GM10847 (cell line): Measurements from ENCODE around the gene CHAF1A.

ENCODE experiments used
- POLR2A ChIP-seq: IDR thresholded peaks from 2 replicates; pipeline ENCODE4 v1.6.1; 2011; ENCODE audit not compliant: insufficient read length; ENCODE audit errors: extremely low read depth

The CHAF1A gene

DNA sequence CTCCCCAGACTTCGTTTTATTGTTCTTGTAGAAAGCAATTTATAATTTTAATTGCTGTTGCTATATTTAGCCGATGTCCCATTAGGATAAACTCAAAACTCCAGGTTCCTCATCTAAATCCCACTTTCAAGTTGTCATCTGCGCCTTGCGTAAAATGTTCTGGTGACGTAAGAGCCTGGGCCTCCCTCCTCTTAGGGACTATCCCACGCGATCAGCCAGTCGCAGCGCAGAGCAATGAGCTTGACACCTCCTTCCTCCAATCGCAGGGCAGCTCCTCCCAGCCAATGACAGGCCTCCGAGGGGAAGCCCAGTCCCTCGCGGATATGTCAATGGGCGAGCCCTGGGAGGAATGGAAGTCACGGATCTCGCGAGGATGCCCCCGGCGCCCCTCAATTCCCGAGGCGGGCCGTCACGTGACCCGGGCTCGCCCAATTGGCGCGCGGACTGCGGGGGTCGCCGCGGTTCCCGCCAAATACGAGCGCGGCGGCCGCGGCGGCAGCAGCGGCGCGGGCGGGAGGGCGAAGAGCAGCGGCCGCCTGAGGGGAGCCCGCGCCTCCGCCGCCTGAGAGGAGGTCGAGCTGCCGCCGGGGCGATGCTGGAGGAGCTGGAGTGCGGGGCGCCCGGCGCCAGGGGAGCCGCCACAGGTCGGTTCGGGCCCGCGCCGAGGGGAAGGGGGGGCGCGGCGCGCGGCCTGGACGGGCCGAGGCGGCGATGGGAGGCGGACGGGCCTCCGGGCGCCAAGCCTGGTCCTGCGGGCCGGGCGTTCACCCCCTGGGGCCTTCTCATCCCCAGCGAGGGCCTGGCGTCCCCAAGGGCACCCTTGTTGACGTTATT lies at the start of gene CHAF1A:
TSS of gene CHAF1A (plus strand) at position 470 of the 834 bp plus-strand sequence. CDS start at position 593, 123 bp downstream.
- TF ChIP-seq POLR2A: peak; percentile 58

DNA sequence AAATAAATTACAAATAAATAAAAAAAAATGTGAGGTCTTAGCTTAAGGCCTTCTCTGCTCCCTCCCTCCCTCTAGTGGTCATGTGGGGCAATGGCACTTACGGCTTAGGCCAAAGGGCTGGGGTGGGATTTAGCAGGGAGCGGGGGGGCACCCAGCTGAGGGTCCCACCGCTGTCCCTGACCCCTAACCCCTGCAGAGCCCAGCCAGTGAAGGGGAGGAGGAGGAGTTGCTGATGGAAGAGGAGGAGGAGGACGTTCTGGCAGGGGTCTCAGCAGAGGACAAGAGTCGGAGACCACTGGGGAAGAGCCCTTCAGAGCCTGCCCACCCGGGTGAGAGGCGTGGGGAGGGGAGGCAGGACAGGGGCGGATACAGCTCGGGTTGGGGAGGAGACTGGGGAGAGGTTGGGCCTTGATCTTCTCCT lies 49.7 kb upstream of the CHAF1A start:
- TF ChIP-seq POLR2A: no peak

DNA sequence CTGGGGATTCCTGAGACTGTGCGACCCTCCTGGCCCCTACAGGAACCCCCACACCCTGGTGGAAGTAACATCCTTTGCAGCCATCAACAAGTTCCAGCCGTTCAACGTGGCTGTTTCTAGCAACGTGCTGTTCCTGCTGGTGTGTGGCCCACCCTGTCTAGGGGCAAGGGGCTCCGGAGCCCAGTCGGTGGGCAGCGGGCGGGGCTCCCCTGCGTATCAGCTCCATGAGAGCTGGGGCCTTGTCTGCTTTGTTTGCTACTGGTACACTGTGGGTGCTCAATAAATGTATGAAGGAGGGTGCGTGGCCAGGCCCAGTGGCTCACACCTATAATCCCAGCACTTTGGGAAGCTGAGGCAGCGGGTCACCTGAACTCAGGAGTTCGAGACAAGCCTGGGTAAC lies 48.2 kb upstream of the CHAF1A start:
- TF ChIP-seq POLR2A: no peak

- TF ChIP-seq POLR2A: no peak
These were observed 47.5 kb upstream of the CHAF1A start for GRCh38 chr19:4354897-4355296.

DNA sequence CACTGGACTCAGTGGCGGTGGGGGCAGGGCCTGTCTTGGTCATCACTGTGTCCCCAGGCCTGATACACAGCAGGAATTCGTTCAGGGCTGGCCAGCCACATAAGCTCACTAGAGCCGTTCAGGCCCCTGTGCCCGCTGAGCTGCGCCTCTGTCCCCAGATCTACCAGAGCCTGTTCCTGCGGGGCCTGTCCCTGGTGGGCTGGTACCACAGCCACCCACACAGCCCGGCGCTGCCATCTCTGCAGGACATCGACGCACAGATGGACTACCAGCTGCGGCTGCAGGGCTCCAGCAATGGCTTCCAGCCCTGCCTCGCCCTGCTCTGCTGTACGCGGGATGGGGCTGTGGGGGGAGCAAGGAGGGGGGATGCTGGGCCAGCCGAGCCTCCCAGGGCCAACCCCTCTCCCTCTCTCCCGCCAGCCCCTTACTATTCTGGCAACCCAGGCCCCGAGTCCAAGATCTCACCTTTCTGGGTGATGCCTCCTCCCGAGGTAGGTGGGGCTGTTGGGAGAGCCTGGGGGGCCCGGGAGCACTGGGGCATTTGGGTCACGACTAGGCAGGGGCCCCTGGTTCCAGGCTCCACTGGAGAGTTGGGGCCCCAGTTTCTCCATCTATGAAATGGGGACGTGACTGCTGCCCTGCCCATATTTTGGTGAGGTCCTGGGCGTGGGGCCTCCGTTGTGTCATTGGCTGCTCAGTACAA lies 45.2 kb upstream of the CHAF1A start:
- no peak for TF ChIP-seq POLR2A

DNA sequence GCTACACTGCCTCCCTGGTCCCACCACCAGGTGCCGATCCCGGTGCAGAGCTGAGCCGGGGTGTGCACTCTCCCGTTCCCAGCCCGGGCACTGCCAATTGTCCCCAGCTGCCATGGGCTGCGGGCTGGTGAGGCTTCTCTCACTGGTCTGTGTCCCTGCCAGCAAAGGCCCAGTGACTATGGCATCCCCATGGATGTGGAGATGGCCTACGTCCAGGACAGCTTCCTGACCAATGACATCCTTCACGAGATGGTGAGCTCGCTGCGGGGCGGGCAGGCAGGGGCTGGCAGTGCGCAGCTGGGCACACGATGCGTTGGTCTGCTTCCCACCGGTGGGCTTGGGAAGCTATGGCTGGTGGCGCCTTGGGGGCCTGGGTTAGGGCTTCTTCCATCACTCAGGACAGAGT lies 44.5 kb upstream of the CHAF1A start:
- no peak for TF ChIP-seq POLR2A

DNA sequence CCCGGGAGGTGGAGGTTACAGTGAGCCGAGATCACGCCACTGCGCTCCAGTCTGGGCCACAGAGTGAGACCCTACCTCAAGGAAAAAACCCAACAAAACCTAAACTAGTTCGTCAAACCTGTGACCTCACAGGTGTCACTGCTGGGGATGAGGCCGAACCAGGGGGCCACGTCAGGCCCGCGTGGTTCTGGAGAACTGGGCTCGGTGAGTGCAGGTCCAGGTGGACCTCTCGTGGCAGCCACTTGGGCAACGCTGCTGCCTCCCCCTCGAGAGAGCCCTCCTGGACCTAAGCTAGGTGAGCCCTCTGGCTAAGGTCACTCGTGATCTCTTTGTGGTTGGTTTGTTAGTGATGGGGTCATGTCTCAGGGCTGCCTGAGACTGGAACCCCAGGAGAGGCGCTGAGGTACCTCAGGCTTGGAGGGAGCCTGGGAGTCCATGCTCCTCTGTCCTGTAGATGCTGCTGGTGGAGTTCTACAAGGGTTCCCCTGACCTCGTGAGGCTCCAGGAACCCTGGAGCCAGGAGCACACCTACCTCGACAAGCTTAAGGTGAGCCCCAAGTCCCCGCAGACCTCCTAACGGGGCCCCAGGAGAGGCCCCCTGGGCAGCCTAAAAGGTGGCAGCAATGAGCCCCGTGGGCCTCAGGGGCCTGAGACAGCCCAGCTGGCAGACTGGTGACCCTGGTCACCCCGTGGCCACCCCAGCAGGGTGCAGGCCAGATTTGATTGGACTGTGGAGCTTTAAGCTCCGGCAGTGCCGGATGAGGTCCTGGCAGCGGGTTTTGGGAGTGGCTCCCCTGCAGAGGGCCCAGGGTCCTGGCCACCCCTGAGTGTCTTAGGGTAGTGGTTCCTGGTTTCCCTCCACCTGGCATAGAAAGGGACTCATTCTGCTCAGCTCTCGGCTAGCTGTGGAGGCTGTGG lies 43.5 kb upstream of the CHAF1A start:
- TF ChIP-seq POLR2A: no peak

- TF ChIP-seq POLR2A: peak; percentile 20
These were observed 42.8 kb upstream of the CHAF1A start for GRCh38 chr19:4359627-4360000.

DNA sequence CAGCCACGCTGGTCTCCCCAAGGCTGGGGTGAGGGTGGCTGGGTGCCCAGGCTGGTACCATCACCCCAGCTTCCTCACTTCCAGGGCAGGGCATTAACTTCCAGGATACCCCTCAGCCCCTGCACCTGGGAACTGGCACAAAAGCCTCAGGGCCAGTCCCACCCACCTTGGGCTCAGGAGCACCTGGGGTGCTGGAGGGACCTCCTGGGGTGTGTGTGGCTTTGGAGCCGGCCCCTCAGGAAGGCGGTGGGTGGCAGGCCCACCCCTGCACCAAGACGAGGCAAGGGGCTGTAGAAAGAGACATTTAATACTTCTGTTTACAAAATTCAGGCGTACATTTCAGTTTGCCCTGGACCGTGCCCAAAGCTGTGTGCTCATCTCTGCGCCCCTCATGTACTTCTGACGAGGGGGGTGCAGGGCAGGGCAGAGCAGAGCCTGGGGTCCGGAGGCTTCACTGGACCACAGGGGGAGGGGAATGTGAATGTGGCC lies 42.3 kb upstream of the CHAF1A start:
- no peak for TF ChIP-seq POLR2A

- no peak for TF ChIP-seq POLR2A
These were observed 41.7 kb upstream of the CHAF1A start for GRCh38 chr19:4360641-4361151.

DNA sequence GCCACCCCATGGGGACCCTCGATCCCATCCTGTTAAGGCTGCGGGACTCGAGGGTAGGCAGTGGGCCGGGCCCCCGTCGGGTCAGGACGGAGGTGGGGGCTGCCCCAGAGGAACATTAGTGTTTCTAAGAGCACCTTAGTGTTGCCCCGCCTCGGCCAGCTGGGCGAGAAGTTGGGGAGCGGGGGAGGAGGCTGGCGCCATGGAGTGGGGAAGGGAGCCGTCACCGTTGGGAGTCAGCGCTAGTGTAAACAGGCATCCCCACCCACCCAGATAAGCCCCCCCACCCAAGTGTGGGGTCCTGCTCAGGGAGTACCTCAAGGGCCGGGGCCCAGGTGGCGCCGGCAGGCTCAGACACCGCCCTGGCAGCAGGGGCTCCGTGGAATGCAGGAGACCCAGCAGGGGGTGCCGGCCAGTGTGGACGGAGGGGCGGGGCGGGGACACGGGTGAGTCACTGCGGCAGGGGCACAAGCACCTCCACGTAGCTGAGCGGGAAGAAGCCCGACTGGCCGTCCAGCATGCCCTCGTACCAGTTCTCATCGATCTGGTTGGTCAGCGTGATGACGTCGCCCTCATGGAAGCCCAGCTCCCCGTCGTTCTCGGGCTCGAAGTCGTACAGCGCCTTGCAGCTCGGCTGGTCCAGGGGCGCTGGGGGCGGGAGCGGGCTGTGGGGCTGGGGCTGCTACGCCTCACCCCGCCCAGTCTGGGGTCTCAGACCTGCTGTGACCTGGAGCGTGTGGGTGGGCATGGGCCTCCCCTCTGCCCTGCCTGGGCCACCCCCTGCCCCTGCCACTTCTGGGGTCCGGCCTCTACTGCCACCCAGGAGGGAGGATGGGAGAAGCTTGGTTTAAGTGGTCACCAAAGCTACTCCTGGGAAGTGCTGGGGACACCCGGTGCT lies 41.0 kb upstream of the CHAF1A start:
- TF ChIP-seq POLR2A: no peak

GRCh38 chr19:4362101-4362828 lies 40.2 kb upstream of the CHAF1A start:
- no peak for TF ChIP-seq POLR2A

DNA sequence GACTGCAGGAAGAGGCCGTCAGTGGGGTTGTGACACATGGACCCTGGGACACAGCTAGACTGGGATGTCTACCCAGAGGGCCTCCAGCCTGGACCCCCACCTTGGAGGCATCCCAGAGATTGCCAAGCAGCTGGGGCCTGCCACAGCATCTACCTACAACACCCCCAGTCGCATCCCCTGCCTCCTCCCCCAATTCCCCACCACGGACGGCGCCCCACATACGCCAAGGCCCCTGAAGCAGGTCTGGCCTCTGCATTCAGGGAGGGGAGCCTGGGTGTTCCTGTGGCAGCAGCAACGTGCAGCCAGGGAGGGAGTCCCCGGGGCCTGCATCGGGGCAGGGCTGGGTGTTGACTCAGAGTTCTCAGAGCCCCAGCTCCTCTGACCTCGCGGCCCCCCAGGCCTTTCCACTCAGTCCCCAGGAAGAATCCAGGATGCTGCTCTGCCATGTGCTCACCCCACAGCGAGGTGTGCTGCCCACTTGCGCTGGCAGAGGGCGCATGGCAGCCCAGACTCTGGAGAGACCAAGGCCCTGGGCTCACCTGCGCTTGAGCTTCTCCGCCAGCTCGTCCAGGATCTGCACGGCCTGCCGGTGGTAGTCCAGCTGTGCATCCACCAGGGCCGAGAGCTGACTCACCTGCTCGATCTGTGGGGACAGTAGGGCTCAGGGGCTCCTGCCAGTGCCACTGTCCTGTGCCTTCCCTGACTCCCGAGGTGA lies 39.5 kb upstream of the CHAF1A start:
- TF ChIP-seq POLR2A: no peak
